OCI-M1 (cell line): ENCODE results near the gene AFF3.

Source experiments
- DNase-seq: peaks from one replicate; lab custom pipeline; 2025; lab: John Stamatoyannopoulos, UW

AFF3 gene

GRCh38 chr2:100068395-100068794 is 74.0 kb downstream of the AFF3 start:
- no peak for DNase-seq

GRCh38 chr2:100067784-100068183 is 74.6 kb downstream of the AFF3 start:
- no peak for DNase-seq

GRCh38 chr2:100066856-100067255 is 75.5 kb downstream of the AFF3 start:
- no peak for DNase-seq

GRCh38 chr2:100066246-100066645 is 76.1 kb downstream of the AFF3 start:
- no peak for DNase-seq

GRCh38 chr2:100064592-100065428 is 77.6 kb downstream of the AFF3 start:
- DNase-seq: no peak

GRCh38 chr2:100064165-100064564 is 78.2 kb downstream of the AFF3 start:
- DNase-seq: no peak

- no peak for DNase-seq
Measured at GRCh38 chr2:100063459-100063953, 78.9 kb downstream of the AFF3 start.

GRCh38 chr2:100062336-100062735 is 80.1 kb downstream of the AFF3 start:
- no peak for DNase-seq

- DNase-seq: no peak
Measured at GRCh38 chr2:100060875-100061274, 81.5 kb downstream of the AFF3 start.

- DNase-seq: no peak
Measured at GRCh38 chr2:100059638-100060037, 82.8 kb downstream of the AFF3 start.

GRCh38 chr2:100057901-100058261 is 84.5 kb downstream of the AFF3 start:
- no peak for DNase-seq

GRCh38 chr2:100054426-100054825 is 88.0 kb downstream of the AFF3 start:
- no peak for DNase-seq

- DNase-seq: no peak
Measured at GRCh38 chr2:100053087-100053885, 89.1 kb downstream of the AFF3 start.

- DNase-seq: no peak
Measured at GRCh38 chr2:100052650-100053049, 89.7 kb downstream of the AFF3 start.

GRCh38 chr2:100051253-100051652 is 91.1 kb downstream of the AFF3 start:
- no peak for DNase-seq

- no peak for DNase-seq
Measured at GRCh38 chr2:100050685-100051084, 91.7 kb downstream of the AFF3 start.

- DNase-seq: no peak
Measured at GRCh38 chr2:100046961-100047947, 95.1 kb downstream of the AFF3 start.

- no peak for DNase-seq
Measured at GRCh38 chr2:100045000-100045399, 97.4 kb downstream of the AFF3 start.

GRCh38 chr2:100043891-100044255 is 98.5 kb downstream of the AFF3 start:
- no peak for DNase-seq

GRCh38 chr2:100043081-100043890 is 99.1 kb downstream of the AFF3 start:
- DNase-seq: no peak

- DNase-seq: no peak
Measured at GRCh38 chr2:100042562-100042961, 99.8 kb downstream of the AFF3 start.
